Measurements from ENCODE around the gene MLST8.

DNA sequence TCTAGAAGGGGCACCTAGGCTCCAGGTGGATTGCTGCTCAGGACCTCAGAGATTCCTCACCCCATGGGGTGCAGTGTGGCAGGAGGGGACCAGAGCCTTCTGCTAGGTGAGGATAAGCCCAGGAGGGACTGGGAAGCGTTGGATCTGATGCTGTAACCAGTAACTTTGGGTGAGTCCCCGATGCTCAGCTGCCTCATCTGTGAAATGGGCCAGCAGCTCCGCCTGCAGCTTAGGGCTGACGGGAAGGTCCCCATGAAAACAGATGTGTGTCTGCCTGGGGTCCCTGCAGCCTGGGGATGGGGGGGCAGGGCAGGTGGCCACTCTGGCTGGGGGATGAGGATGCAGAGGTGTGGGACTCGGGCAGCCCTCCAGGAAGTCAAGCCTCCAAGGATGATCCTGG, 6.2 kb upstream of the MLST8 start:
- TF ChIP-seq, protein P1, sequence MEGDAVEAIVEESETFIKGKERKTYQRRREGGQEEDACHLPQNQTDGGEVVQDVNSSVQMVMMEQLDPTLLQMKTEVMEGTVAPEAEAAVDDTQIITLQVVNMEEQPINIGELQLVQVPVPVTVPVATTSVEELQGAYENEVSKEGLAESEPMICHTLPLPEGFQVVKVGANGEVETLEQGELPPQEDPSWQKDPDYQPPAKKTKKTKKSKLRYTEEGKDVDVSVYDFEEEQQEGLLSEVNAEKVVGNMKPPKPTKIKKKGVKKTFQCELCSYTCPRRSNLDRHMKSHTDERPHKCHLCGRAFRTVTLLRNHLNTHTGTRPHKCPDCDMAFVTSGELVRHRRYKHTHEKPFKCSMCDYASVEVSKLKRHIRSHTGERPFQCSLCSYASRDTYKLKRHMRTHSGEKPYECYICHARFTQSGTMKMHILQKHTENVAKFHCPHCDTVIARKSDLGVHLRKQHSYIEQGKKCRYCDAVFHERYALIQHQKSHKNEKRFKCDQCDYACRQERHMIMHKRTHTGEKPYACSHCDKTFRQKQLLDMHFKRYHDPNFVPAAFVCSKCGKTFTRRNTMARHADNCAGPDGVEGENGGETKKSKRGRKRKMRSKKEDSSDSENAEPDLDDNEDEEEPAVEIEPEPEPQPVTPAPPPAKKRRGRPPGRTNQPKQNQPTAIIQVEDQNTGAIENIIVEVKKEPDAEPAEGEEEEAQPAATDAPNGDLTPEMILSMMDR (IDR thresholded peaks at IDR 0.05; ENCODE audit: low read depth, low read length) = no peak
- TF ChIP-seq POLR2A (IDR thresholded peaks at IDR 0.05; ENCODE audit: extremely low read depth, insufficient read length) = no peak

Measured in NB4 (cell line).